Measurements from ENCODE around the gene NRARP.

The NRARP gene

GRCh38 chr9:137264067-137264466, 38.0 kb downstream of the NRARP start:
- Histone ChIP-seq H3K36me3 (ENCODE audit: control insufficient read depth in 2 of 2, insufficient read depth in 1 of 2, low read length in 2 of 2) (peaks cover 2 to 49% of the 10 kb centered on the region in 2 experiments; a peak in 2 of 3 replicates), H3K4me1 (ENCODE audit: control insufficient read depth, insufficient read depth, low read length) (no peaks in the 10 kb centered on the region), H3K4me3 (ENCODE audit: low read depth, low read length) (no peak overlapping the region), H3K27ac (ENCODE audit: extremely low read depth, low read depth, low read length) (no peak overlapping the region), H3K9me3 (ENCODE audit: control insufficient read depth, insufficient read depth, low read depth, low read length) (no peaks in the 10 kb centered on the region)
- CTCF ChIA-PET, result interaction anchor here (0.6 to 6.1 kb wide), 5 partner anchors 8 to 29 kb away, joined by 3 to 37 read pairs (median 3); no protein-coding TSS in a partner anchor
- POLR2A ChIA-PET, result interaction anchor here (0.6 to 10.1 kb wide), 5 partner anchors 16 to 298 kb away, joined by 3 to 103 read pairs (median 4); partner anchors contain the start of gene TUBB4B
- TF ChIP-seq ZNF138 (tag by site-specific recombination; IDR thresholded peaks at IDR 0.05; ENCODE audit: borderline replicate concordance) (no peak), ZNF362 (tag by site-specific recombination; IDR thresholded peaks at IDR 0.05) (no peak)

GRCh38 chr9:137263506-137263905, 38.6 kb downstream of the NRARP start:
- no peak for TF ChIP-seq KLF17 (tag by site-specific recombination; IDR thresholded peaks at IDR 0.05)
- TF ChIP-seq ZNF26 (tag by site-specific recombination; IDR thresholded peaks at IDR 0.05), result no peak
- TF ChIP-seq ZNF221 (tag by site-specific recombination; IDR thresholded peaks at IDR 0.05; ENCODE audit: borderline replicate concordance), result no peak
- TF ChIP-seq ZNF239 (tag by site-specific recombination; IDR thresholded peaks at IDR 0.05), result no peak
- TF ChIP-seq ZNF274 (IDR thresholded peaks at IDR 0.05; ENCODE audit: low read length), result no peak
- TF ChIP-seq ZNF274 (tag by site-specific recombination; IDR thresholded peaks at IDR 0.05; ENCODE audit: borderline replicate concordance), result no peak
- no peak for TF ChIP-seq ZNF335 (tag by site-specific recombination; conservative IDR thresholded peaks at IDR 0.05)
- TF ChIP-seq ZNF114 (tag by site-specific recombination; IDR thresholded peaks at IDR 0.05), result no peak
- TF ChIP-seq ZFP3 (tag by site-specific recombination; IDR thresholded peaks at IDR 0.05; ENCODE audit: low read depth), result no peak
- TF ChIP-seq HOXD13 (CRISPR knock-in tag; IDR thresholded peaks at IDR 0.05; ENCODE audit: borderline replicate concordance), result no peak
- CTCF ChIA-PET, result interaction anchor here (0.6 to 6.1 kb wide), 4 partner anchors 9 to 27 kb away, joined by 3 to 37 read pairs (median 4); no protein-coding TSS in a partner anchor
- H3K36me3 ChIP-seq (ENCODE audit: control insufficient read depth in 2 of 2, insufficient read depth in 1 of 2, low read length in 2 of 2), result peaks cover 6 to 48% of the 10 kb centered on the region in 2 experiments; a peak in 2 of 3 replicates
- no peaks in the 10 kb centered on the region for H3K4me1 ChIP-seq (ENCODE audit: control insufficient read depth, insufficient read depth, low read length)
- H3K9me3 ChIP-seq (ENCODE audit: control insufficient read depth, insufficient read depth, low read depth, low read length), result no peaks in the 10 kb centered on the region
- H3K4me3 ChIP-seq (ENCODE audit: low read depth, low read length), result no peak overlapping the region
- no peak overlapping the region for H3K27ac ChIP-seq (ENCODE audit: extremely low read depth, low read depth, low read length)
- POLR2A ChIA-PET, result interaction anchor here (1.0 to 10.1 kb wide), 2 partner anchors 22 to 40 kb away, joined by 3 to 103 read pairs; partner anchors contain the start of gene TUBB4B

GRCh38 chr9:137262909-137263285, 39.2 kb downstream of the NRARP start:
- Histone ChIP-seq H3K27ac (ENCODE audit: extremely low read depth, low read depth, low read length) (no peak overlapping the region), H3K4me1 (ENCODE audit: control insufficient read depth, insufficient read depth, low read length) (no peaks in the 10 kb centered on the region), H3K9me3 (ENCODE audit: control insufficient read depth, insufficient read depth, low read depth, low read length) (no peaks in the 10 kb centered on the region), H3K36me3 (ENCODE audit: control insufficient read depth in 2 of 2, insufficient read depth in 1 of 2, low read length in 2 of 2) (peaks cover 6 to 45% of the 10 kb centered on the region in 2 experiments; a peak in 2 of 3 replicates), H3K4me3 (ENCODE audit: low read depth, low read length) (no peak overlapping the region)
- CTCF ChIA-PET, result interaction anchor here (0.7 to 6.1 kb wide), 4 partner anchors 10 to 388 kb away, joined by 3 to 37 read pairs (median 4); no protein-coding TSS in a partner anchor
- POLR2A ChIA-PET, result interaction anchor here (1.0 to 10.1 kb wide), 3 partner anchors 21 to 40 kb away, joined by 3 to 103 read pairs (median 10); partner anchors contain the start of gene TUBB4B
- no peak for TF ChIP-seq KLF10 (tag by site-specific recombination; IDR thresholded peaks at IDR 0.05)
- no peak for TF ChIP-seq ZNF155 (tag by site-specific recombination; IDR thresholded peaks at IDR 0.05)
- TF ChIP-seq ZNF362 (tag by site-specific recombination; IDR thresholded peaks at IDR 0.05), result no peak
- no peak for TF ChIP-seq ZNF24 (tag by site-specific recombination; IDR thresholded peaks at IDR 0.05)
- TF ChIP-seq ZNF132 (tag by site-specific recombination; IDR thresholded peaks at IDR 0.05; ENCODE audit: borderline replicate concordance), result no peak
- TF ChIP-seq ZBTB26 (tag by site-specific recombination; optimal IDR thresholded peaks at IDR 0.05), result no peak
- TF ChIP-seq ZSCAN23 (tag by site-specific recombination; IDR thresholded peaks at IDR 0.05), result no peak
- TF ChIP-seq ATF2 (tag by site-specific recombination; IDR thresholded peaks at IDR 0.05; ENCODE audit: low read depth), result no peak
- TF ChIP-seq ZNF302 (tag by site-specific recombination; IDR thresholded peaks at IDR 0.05; ENCODE audit: low read depth), result no peak
- no peak for TF ChIP-seq PRDM1 (tag by site-specific recombination; IDR thresholded peaks at IDR 0.05)
- no peak for TF ChIP-seq ZSCAN30 (tag by site-specific recombination; IDR thresholded peaks at IDR 0.05)
- no peak for TF ChIP-seq ZBTB20 (tag by site-specific recombination; IDR thresholded peaks at IDR 0.05)
- TF ChIP-seq ZNF16 (tag by site-specific recombination; IDR thresholded peaks at IDR 0.05; ENCODE audit: low read depth), result no peak
